ENCODE results near the gene TCEAL7.
A peak's percentile ranks its signal among the peaks of the same experiment; 100 is the strongest.

Gene TCEAL7

DNA sequence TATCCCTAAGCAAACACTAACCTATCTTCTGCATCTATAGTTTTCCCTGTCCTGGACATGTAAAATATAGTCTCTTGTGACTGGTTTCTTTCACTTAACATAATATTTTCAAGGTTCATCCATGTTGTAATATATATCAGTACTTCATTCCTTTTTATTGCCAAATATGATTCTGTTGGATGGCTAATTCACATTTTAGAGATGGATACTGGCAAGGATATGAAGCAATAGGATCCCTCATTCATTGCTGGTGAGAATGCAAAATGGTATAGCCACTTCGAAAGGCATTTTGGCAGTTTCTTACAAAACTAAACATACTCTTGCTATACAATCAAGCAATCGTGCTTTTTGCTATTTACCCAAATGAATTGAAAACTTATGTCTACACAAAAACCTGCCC is 33.0 kb downstream of the TCEAL7 start:
- in situ Hi-C loops (cut with MboI; ENCODE audit: low pct_unique_long_range_greater_than_20kb, low sequenced_read_pairs, unreplicated experiment), result no loop called here
- DNase-seq (ENCODE audit: low spot score), result no peak
- TF ChIP-seq, protein P1, sequence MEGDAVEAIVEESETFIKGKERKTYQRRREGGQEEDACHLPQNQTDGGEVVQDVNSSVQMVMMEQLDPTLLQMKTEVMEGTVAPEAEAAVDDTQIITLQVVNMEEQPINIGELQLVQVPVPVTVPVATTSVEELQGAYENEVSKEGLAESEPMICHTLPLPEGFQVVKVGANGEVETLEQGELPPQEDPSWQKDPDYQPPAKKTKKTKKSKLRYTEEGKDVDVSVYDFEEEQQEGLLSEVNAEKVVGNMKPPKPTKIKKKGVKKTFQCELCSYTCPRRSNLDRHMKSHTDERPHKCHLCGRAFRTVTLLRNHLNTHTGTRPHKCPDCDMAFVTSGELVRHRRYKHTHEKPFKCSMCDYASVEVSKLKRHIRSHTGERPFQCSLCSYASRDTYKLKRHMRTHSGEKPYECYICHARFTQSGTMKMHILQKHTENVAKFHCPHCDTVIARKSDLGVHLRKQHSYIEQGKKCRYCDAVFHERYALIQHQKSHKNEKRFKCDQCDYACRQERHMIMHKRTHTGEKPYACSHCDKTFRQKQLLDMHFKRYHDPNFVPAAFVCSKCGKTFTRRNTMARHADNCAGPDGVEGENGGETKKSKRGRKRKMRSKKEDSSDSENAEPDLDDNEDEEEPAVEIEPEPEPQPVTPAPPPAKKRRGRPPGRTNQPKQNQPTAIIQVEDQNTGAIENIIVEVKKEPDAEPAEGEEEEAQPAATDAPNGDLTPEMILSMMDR (IDR thresholded peaks at IDR 0.05; ENCODE audit: extremely low read depth, insufficient read depth, missing control alignments), result no peak

DNA sequence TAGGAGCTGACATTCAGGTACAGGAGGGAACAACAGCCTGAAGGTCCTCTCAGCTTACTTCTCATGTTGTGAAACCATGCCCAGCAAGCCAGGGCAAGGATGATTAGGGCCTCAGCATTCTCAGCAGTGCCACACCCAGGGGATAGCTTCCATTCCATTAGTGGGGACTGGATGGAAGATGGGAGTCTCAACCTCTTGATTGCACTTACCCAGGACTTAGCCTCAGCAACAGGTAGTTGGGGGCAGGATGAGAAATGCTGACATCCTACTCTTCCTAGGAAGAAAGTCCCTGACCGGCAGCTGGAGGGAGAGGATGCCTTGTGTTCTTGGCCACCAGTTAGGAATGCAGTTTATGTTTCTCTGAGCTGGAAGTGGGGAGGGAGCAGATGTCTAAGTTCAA is 37.5 kb downstream of the TCEAL7 start:
- DNase-seq (ENCODE audit: low spot score), result no peak
- in situ Hi-C loops (cut with MboI; ENCODE audit: low pct_unique_long_range_greater_than_20kb, low sequenced_read_pairs, unreplicated experiment), result no loop called here
- TF ChIP-seq, protein P1 (IDR thresholded peaks at IDR 0.05; ENCODE audit: extremely low read depth, insufficient read depth, missing control alignments), result no peak

GRCh38 chrX:103369479-103369878 is 39.4 kb downstream of the TCEAL7 start:
- DNase-seq (ENCODE audit: low spot score), result no peak
- in situ Hi-C loops (cut with MboI; ENCODE audit: low pct_unique_long_range_greater_than_20kb, low sequenced_read_pairs, unreplicated experiment), result no loop called here
- TF ChIP-seq, protein P1 (IDR thresholded peaks at IDR 0.05; ENCODE audit: extremely low read depth, insufficient read depth, missing control alignments), result no peak

GRCh38 chrX:103372886-103373285 is 42.8 kb downstream of the TCEAL7 start:
- in situ Hi-C loops (cut with MboI; ENCODE audit: low pct_unique_long_range_greater_than_20kb, low sequenced_read_pairs, unreplicated experiment), result no loop called here
- TF ChIP-seq, protein P1 (IDR thresholded peaks at IDR 0.05; ENCODE audit: extremely low read depth, insufficient read depth, missing control alignments), result no peak
- no peak for DNase-seq (ENCODE audit: low spot score)

DNA sequence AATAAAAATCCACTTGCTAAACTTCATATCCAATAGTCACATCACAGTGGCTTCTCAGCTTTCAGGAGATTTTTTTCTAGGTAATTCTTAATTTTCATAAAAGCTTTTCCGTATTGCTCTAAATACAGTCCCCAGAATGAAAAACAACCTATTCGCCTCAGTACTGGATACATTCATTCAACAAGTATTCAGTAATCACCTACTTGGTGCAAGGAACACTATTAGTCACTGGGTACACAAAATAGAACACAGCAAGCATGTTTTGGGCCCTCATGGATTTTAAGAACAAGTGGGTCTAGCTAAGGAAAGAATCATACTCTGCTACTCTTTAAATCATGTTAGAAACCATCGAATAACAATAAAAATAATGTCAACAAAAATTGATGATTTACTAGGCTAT is 43.5 kb downstream of the TCEAL7 start:
- DNase-seq (ENCODE audit: low spot score), result no peak
- TF ChIP-seq, protein P1 (IDR thresholded peaks at IDR 0.05; ENCODE audit: extremely low read depth, insufficient read depth, missing control alignments), result no peak
- in situ Hi-C loops (cut with MboI; ENCODE audit: low pct_unique_long_range_greater_than_20kb, low sequenced_read_pairs, unreplicated experiment), result no loop called here

- DNase-seq (ENCODE audit: low spot score), result peak; percentile 29
- in situ Hi-C loops (cut with MboI; ENCODE audit: low pct_unique_long_range_greater_than_20kb, low sequenced_read_pairs, unreplicated experiment), result no loop called here
- TF ChIP-seq, protein P1 (IDR thresholded peaks at IDR 0.05; ENCODE audit: extremely low read depth, insufficient read depth, missing control alignments), result no peak
Measured at GRCh38 chrX:103376118-103376978, 46.3 kb downstream of the TCEAL7 start, which contains the start of gene BEX3. BEX3 (plus strand) TSS chrX:103376538; CDS start chrX:103377522, 984 bp downstream.
